Measurements from ENCODE around the gene IP6K1. TPM values are rescaled to one million over a fixed set of nuclear protein-coding genes. Genes with fewer than 3 reads are reported as not detected.

IP6K1 gene
- total RNA-seq, 1 donor from 2014 or later = 63.3 TPM

DNA sequence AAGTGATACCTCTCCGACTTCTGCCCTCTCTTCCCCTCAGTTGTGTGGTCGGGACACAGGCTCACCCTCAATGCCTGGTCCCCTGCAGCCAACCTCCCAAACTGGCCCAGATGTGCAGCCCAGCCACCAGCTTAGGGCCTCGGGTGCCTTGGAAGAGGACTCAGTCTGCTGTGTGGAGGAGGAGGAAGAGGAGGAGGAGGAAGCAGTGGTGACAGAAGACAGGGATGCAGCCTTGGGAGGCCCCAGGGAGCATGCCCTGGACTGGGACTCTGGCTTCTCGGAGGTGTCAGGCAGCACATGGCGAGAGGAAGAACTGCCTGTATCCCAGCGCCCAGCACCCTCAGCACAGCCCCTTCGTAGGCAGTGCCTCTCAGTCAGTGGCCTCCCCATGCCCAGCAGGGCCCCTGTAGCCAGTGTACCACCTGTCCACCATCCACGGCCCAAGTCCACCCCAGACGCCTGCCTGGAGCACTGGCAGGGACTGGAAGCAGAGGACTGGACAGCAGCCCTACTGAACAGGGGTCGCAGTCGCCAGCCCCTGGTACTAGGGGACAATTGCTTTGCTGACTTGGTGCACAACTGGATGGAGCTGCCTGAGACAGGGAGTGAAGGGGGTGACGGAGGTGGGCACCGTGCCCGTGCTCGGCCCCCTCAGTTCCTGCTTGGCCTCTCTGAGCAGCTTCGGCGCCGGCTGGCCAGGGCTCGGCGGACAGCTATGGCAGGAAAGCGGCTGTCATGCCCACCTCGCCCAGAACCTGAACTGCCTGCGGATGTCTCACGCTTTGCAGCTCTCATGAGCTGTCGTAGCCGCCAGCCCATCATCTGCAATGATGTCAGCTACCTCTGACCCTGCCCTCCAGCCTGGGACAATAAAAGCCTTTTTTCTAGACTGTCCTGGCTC is 18.0 kb upstream of the IP6K1 start:
- peaks cover 56% of the 10 kb centered on the region for H3K4me1 Mint-ChIP-seq
- peak overlapping the region; percentile 96 for H3K27ac Mint-ChIP-seq (ENCODE audit: unreplicated experiment)
- peak; percentile 39 for DNase-seq (ENCODE audit: low read depth, low spot score)
- peaks cover 34% of the 10 kb centered on the region for H3K27me3 Mint-ChIP-seq (ENCODE audit: low read depth)
- no peaks in the 10 kb centered on the region for H3K9me3 Mint-ChIP-seq
- H3K4me3 Mint-ChIP-seq = peak overlapping the region; percentile 93
- H3K36me3 Mint-ChIP-seq (ENCODE audit: low read depth) = no peaks in the 10 kb centered on the region
- TF ChIP-seq, protein P1, sequence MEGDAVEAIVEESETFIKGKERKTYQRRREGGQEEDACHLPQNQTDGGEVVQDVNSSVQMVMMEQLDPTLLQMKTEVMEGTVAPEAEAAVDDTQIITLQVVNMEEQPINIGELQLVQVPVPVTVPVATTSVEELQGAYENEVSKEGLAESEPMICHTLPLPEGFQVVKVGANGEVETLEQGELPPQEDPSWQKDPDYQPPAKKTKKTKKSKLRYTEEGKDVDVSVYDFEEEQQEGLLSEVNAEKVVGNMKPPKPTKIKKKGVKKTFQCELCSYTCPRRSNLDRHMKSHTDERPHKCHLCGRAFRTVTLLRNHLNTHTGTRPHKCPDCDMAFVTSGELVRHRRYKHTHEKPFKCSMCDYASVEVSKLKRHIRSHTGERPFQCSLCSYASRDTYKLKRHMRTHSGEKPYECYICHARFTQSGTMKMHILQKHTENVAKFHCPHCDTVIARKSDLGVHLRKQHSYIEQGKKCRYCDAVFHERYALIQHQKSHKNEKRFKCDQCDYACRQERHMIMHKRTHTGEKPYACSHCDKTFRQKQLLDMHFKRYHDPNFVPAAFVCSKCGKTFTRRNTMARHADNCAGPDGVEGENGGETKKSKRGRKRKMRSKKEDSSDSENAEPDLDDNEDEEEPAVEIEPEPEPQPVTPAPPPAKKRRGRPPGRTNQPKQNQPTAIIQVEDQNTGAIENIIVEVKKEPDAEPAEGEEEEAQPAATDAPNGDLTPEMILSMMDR (conservative IDR thresholded peaks at IDR 0.05) = no peak

DNA sequence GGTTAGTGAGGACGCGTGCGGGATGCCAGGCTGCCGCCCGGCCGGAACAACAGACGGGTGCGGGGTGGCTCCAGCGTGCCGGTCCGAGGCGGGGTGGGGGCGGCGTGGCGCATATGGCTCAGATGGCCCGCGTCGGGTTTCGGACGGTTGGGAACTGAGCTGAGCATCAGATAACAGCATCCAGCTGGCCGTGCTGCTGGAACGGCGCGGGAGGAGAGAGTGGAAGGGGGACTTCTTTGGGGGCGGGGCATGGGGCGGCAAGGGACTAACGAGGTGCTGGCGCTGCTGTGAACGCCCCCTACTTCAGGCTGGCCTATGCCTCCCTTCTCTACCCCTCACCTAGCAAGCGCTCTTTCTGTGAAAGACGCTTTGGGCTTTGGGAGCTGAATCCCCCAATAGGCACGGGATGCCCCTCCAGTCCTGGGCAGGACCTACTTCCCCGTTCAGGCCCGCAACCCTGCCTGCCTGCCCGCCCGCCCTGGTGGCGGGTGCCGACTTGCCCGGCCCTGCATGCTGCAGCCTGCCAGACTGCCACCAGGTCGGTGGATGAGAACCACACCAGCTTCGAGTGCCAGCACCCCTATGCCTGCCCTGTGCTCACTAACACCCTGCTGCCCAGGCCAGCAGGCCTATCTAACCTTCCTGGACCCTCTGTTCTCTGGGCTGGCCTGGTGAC is 17.3 kb upstream of the IP6K1 start:
- H3K4me1 Mint-ChIP-seq = peaks cover 55% of the 10 kb centered on the region

DNA sequence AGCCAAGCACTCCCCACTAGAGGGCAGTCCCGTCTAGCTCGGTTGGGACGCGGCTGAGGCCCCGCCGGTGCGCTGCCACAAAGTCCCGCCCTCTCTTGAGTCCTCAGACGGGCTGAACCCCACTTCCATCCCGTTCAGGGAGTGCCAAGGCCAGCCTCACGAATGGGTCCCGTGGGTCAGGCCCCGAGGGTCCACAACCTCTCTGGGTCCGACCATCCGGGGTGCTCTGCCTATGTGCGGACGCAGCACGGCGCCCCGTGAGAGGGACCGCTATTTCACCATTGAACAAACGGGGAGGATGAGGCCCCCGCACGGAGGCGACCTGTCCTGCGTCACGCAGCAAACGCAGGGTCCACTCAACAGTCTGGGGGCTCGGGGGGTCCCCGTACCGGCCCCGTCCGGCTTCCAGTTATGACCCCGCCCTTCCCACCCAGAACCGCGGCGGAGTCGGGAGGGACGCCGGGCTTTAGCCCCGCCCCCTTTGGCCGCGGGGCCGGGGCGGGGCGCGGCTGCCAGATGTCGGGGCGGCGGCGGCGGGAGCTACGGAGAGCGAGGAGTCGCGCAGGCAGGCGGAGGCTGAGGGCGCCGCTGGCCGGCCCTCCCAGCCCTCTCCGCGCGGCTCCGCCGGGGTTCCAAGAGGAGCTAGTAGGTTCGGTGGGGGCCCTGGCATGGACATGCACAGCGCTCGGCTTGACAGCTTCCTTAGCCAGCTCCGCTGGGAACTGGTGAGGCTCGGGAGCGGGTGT is 16.6 kb upstream of the IP6K1 start, which contains the start of gene INKA1:
Gene INKA1 (plus strand): TSS at position 543 of the 746 bp plus-strand sequence. CDS start 132 bp downstream, at position 675.
- Mint-ChIP-seq H3K36me3 (ENCODE audit: low read depth) (no peaks in the 10 kb centered on the region), H3K27ac (ENCODE audit: unreplicated experiment) (peak within 1 kb of the TSS; percentile 87), H3K27me3 (ENCODE audit: low read depth) (peaks cover 34% of the 10 kb centered on the region), H3K4me3 (peak within 1 kb of the TSS; percentile 93), H3K9me3 (no peaks in the 10 kb centered on the region), H3K4me1 (peaks cover 50% of the 10 kb centered on the region)
- TF ChIP-seq, protein P1 (conservative IDR thresholded peaks at IDR 0.05) = peak; percentile 92
- peak; percentile 93 for DNase-seq (ENCODE audit: low read depth, low spot score)

More for the DNA sequence above, 17.3 kb upstream of the IP6K1 start:
- Mint-ChIP-seq H3K4me3 (peak overlapping the region; percentile 93), H3K9me3 (no peaks in the 10 kb centered on the region), H3K36me3 (ENCODE audit: low read depth) (no peaks in the 10 kb centered on the region), H3K27ac (ENCODE audit: unreplicated experiment) (no peak overlapping the region), H3K27me3 (ENCODE audit: low read depth) (peaks cover 34% of the 10 kb centered on the region)
- TF ChIP-seq, protein P1 (conservative IDR thresholded peaks at IDR 0.05) = no peak
- DNase-seq (ENCODE audit: low read depth, low spot score) = peak; percentile 44

DNA sequence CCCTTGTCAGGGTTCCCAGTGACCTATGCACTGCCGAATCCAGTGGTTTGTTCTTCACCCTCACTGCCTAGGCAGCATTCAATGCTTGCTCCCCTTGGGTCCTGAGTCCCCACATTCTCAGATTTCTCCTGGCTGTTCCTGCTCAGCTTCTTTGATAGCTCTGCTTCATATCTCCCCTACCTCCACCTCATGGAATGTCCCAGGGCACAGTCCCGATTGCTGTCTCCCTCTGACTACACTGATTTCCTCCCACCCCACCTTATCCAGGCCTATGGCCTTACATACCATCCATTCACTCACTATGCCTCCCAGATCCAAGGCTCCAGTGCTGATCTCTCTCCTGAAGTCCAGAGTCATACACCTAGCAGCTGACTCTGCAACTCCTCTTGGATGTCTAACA is 14.8 kb upstream of the IP6K1 start:
- H3K36me3 Mint-ChIP-seq (ENCODE audit: low read depth) = no peaks in the 10 kb centered on the region
- peak overlapping the region; percentile 93 for H3K4me3 Mint-ChIP-seq
- TF ChIP-seq, protein P1 (conservative IDR thresholded peaks at IDR 0.05) = no peak
- peaks cover 36% of the 10 kb centered on the region for H3K4me1 Mint-ChIP-seq
- DNase-seq (ENCODE audit: low read depth, low spot score) = no peak
- peaks cover 34% of the 10 kb centered on the region for H3K27me3 Mint-ChIP-seq (ENCODE audit: low read depth)
- no peaks in the 10 kb centered on the region for H3K9me3 Mint-ChIP-seq
- H3K27ac Mint-ChIP-seq (ENCODE audit: unreplicated experiment) = no peak overlapping the region

DNA sequence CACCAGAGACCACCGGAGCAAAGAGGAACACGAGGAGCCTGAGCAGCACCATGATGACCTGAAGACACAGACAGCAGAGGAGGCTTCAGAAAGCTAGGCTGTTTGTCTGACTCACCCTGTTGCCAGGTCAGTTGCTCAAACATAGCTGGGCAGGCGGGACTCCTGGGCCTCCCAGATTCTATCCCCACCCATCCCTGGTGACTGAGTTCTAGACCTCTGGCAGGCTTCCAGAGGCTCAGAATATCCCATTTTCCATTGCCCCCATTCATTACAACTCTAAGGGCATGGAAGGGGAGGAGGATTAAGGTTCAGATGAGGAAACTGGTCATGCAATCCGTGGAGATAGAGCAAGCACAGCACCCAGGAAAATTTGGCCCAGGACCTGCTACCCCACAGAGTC is 13.4 kb upstream of the IP6K1 start, which contains the start of gene CDHR4:
Gene CDHR4 (minus strand): TSS at position 113 of the 400 bp plus-strand sequence. CDS start 61 bp downstream, at position 52.
- Mint-ChIP-seq H3K27ac (ENCODE audit: unreplicated experiment) (no peak within 1 kb of the TSS), H3K9me3 (no peaks in the 10 kb centered on the region), H3K4me1 (peaks cover 27% of the 10 kb centered on the region), H3K4me3 (peak within 1 kb of the TSS; percentile 51), H3K36me3 (ENCODE audit: low read depth) (no peaks in the 10 kb centered on the region), H3K27me3 (ENCODE audit: low read depth) (peaks cover 29% of the 10 kb centered on the region)
- no peak for DNase-seq (ENCODE audit: low read depth, low spot score)
- TF ChIP-seq, protein P1 (conservative IDR thresholded peaks at IDR 0.05) = no peak
